Stimulated activated CD4-positive, alpha-beta T cell treated with anti-CD3 and anti-CD28 coated beads, Interleukin-12 subunit alpha, Interleukin-12 subunit beta, amount 100 ng/mL, for 4 hours (primary cell): ENCODE measurements around the gene FREM3.

Experiments used
- DNase-seq: peaks from one replicate; pipeline ENCODE4 v3.0.0-alpha.2; 2020

The FREM3 gene

GRCh38 chr4:143658336-143658735 is 42.1 kb downstream of the FREM3 start:
- DNase-seq: no peak

GRCh38 chr4:143654571-143654970 is 45.9 kb downstream of the FREM3 start:
- DNase-seq: no peak

DNA sequence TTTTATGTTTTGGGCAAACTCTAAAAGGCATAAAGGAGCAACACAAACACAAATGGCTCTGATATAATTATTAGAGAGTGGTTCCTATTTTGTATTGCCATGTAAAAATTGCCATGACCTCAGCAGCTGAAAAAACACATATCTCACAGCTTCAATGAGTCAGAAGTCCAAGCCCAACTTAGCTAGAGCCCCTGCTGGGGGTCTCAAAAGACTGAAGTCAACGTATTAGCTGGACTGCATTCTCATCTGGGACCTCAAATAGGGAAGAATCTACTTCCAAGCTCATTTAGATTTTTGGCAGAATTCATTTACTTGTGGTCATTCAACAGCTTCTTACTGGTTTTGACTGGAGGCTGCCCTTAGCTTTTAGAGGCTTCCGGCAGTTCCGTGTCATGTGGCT is 47.4 kb downstream of the FREM3 start:
- DNase-seq: no peak

DNA sequence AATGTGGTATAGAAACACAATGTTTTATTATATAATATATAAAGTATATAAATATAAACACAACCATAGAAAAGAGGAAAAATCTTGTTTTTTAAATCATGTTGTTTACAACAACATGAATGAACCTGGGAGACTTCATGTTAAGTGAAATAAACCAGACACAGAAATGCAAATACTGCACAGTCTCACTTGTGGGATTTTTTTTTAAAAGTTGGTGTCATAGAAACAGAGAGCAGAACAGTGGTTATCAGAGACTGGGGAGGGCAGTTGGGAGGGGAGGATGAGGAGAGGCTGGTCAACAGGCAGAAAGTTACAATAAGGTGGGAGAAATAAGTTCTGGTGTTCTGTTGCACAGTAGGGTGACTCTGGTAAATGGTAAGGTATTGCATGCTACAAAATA is 57.1 kb downstream of the FREM3 start:
- DNase-seq: no peak

DNA sequence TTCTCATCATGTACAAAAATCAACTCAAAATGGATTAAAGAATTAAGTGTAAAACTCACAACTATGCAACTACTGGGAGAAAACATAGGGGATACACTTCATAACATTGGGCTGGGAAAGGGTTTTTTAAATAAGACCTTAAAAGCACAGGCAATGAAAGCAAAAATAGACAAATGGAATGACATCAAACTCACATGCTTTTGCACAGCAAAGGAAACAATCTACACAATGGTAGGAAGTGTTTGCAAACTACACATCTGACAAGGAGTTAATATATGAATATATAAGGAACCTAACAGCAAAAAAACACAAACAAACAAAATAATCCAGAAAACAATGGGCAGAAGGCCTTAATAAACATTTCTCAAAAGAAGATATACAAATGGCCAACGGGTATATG is 57.9 kb downstream of the FREM3 start:
- no peak for DNase-seq

- no peak for DNase-seq
Measured at GRCh38 chr4:143641361-143641760, 59.1 kb downstream of the FREM3 start.

DNA sequence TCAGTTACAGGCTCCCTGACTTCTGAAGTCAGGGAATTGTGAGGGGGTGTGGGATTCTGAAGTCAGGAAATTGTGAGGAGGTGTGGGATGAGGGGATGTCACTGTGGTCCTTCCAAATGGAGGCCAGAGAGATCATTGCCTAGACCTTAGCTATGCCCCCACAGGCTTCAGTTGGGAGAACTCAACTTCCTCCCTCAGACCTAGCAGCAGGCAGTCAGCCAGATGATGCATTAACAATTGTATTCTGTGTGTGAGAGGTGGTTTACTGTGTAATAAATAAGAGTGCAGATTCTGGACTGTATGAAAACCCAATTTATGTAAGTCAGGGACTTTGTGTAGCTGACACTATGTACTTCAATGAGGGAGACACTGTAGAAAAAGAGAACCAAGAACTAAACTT is 65.7 kb downstream of the FREM3 start:
- no peak for DNase-seq

DNA sequence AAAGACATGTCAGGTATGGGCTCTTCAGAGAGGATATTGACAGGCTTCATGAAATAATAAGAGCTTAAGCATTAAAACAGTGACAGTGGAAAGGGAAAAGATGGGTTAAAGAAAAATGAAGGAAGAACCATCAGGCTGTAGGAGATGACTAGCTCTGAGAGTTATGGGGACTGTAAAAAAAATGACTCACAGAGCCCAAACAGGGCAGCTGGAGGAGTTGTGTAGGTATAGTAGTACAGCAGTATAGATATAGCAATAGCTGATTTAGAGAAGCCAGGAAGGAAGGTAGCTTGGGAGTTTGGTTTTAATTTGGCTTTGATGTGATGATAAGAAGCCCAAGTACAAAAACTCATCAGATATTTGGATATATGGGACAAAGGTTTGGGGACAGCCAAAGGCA is 66.6 kb downstream of the FREM3 start:
- DNase-seq: no peak

GRCh38 chr4:143626134-143626911 is 74.2 kb downstream of the FREM3 start:
- DNase-seq: no peak

DNA sequence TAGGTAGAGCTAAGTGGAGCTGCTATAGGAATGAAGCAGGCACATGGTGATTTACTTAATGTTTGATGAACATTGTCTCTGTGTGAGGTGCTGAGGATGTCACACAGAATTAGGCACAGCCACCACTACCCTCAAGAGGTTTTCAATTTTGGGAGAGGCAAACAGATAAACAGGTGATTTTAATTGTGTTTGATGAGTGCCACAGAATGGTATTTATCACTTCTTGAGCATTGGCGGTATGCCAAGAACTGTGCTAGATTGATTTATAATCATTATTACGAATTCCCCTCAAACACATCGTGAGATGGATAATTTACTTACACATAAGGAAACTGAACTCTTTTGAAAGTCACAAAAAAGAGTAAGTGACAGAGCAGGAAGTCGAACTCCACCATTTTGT is 74.8 kb downstream of the FREM3 start:
- no peak for DNase-seq

DNA sequence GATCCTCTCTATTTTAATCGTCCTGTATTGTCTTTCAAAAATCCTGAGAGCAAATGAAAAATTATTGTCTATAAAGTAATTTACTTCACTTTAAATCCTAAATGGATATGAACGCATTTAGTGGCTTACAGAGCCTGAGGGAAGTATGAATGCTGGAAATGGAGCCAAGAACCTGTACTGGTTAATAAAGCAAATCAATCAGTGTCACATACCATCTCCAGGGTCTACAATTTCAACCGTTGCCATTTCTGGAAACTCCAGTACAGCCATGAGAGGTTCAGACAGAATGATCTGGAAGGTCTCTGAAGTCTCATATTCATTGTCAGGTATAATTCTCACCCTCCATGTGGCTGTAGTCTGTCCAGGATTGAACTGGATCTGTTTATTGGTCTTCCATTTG is 76.6 kb downstream of the FREM3 start:
- no peak for DNase-seq

DNA sequence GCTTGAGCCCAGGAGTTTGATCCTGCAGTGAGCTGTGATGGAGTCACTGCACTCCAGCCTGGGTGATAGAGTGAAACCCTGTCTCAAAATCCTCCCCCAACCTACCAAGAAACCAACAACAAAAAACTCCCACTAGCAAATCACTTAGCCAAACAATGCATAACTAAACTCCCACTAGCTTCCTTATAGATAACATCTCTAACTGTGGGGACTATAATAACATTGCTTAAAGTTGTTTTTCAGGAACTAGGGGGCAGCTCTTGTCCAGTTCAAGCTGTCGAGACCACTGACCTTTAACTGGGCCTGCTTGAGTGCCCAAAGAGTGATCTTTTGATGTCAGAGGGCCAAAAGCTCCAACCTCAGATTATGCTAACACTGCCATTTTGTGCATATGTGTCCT is 81.7 kb downstream of the FREM3 start:
- no peak for DNase-seq

GRCh38 chr4:143617994-143618679 is 82.3 kb downstream of the FREM3 start:
- DNase-seq: no peak

DNA sequence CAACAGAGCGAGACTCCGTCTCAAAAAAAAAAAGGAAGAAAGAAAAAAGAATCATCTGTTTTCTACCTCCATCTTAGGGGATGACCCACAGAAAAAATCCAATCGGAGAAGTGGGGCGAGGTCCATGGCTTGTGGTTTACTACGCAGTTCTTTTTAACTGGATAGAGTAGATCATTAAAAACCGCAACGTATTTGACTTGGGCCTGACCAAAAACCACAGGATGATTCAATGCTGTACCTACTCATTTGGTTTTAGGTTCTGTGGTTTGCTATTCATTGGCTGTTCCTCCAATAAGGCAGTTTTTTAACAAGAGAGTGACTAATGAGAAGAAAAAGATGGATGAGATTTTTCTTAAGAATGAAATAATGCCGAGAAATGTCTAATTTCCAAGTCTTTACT is 83.7 kb downstream of the FREM3 start:
- DNase-seq: no peak

DNA sequence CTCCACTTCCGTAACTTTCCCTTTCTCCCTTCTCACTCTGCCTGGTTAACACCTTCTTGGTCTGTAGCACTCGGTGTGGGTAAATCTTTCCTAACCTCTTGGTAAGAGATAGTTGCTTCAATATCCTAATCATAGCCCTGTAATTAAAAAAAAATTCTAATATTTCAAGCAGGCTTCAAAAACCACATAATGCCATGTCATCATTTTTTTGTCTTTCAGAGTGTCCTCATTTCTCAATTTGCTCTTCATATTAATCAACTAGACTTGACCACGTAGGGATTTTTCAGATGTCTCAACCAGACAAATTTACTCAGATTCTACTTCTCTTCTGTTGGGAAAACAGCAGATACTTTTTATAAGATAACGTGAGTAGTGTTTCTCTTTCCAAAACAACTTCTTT is 91.0 kb downstream of the FREM3 start:
- no peak for DNase-seq

- no peak for DNase-seq
Measured at GRCh38 chr4:143606480-143606879, 94.0 kb downstream of the FREM3 start.

GRCh38 chr4:143599827-143600226 is 100.6 kb downstream of the FREM3 start:
- no peak for DNase-seq

- DNase-seq: no peak
Measured at GRCh38 chr4:143598816-143599215, 101.7 kb downstream of the FREM3 start.

DNA sequence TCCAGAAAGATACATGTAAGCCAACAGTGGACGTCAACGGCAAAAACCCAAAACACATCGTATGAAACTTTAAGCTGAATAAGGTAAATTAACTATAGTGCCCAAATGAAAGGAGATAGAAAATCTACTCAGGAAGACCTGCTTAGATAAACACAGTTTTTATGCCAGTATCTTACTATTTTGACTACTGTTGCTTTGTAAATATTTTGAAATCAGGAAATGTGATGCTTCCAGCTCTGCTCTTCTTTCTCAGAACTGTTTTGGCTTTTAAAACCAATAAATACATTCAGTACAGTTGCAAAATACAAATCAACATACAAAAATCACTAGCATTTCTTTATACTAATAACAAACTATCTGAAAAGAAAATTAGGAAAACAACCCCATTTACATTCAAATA is 103.2 kb downstream of the FREM3 start:
- DNase-seq: no peak

GRCh38 chr4:143587703-143588102 is 112.8 kb downstream of the FREM3 start:
- DNase-seq: no peak

DNA sequence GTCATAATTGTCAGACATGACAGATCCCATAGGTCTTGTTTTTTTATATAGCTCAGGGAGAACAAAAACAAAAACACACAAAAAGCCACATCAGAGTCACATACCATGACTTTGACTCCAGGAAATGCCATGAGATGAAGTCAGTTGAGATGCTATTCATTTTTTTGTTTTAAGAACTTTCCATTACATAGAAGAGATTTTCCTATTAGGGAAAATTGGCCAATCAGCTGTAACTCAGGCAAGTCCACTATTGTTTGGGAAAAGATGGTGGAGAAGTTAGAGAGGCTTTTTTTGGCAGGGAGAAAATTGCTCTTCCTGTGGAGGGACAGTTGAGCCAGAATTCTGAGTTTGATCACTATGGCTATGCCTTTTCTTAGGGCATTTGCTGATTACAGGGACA is 114.4 kb downstream of the FREM3 start:
- DNase-seq: no peak

DNA sequence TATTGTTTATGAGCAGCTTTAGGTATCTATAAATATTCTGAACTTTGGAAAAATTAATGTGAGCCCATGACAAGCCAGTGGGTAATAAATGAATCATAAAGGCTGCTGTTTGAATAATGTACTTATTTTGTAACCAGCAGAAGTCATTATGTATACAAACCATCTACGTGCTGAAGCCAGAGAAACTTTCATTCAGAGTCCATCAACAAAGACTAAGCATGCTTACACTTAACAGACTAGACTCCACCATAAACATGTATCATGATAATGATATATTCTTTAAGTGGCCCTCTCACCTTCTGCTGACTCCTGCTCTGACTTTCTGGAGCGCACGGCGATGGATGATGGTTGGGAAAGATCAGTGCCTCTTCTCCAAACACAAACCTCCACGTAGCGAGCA is 114.9 kb downstream of the FREM3 start:
- DNase-seq: no peak

DNA sequence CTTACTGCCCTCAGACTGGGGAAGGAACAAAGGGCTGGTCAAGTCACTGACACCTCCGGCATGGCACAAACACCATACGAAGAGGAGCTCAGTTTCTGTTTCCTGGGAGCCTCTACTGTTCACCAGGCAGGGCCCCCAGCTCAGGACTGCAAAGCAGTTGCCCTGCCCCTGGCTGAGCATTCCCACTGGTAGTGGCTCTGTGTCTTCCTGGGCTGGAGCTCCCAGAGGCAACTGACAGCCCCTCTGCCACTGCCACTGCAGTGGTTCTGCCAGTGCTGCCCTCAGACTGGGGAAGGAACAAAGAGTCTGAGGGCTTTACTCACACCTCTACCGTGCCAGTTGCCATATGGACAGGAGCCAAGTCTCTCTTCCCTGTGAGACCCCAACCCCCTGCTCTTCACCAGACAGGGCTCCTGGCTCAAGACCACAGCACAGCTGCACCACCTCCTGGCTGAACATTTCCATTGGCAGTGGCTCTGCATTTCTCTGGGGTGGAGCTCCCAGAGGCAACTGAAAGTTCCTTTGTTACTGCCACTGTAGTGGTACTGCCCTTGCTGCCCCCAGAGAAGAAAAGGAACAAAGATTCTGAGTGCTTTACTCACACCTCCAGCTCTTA is 119.0 kb downstream of the FREM3 start:
- DNase-seq: no peak

DNA sequence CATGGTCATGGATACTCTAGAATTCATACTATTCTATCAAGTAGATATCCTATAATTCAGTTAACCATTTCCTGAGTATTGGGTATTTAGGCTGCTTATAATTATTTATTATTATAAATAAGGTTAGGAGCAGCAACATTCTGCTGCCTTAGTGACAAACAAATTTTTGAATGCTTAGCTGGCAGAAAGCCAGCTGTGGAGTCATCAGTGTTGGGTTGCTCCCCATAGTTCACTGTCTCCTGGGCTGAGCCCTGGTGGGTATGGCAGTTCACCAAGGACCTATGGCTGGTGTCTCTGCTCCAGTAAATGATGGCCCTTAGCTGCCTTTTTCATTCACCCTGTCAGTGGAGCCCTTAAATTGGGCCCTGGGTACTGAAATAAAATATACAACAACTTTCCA is 125.1 kb downstream of the FREM3 start:
- DNase-seq: no peak
